Prostate gland (tissue), 2 donors: ENCODE results near the gene ZDHHC11. TPM values are rescaled to one million over a fixed set of nuclear protein-coding genes. Genes with fewer than 3 reads are reported as not detected.
"Not testable (repeated sequence)": the region's sequence is repeated elsewhere in the genome, so short reads cannot be mapped to it uniquely, and the experiment has no call there.

ENCODE experiments used
- DNase-seq: peaks from one replicate; pipeline ENCODE4 v3.0.0-alpha.2; 2019; ENCODE audit warnings: low spot score
- H3K27ac ChIP-seq, 2 donors: fragments of 200-600 bp; sonication (generic); 2 replicates each; pipeline ENCODE4 v1.5.1; 2017 to 2019
- H3K27me3 ChIP-seq: fragments of 200-600 bp; sonication (generic); replicated peaks from 2 replicates; pipeline ENCODE4 v1.5.1; 2019; ENCODE audit not compliant: insufficient read depth
- H3K36me3 ChIP-seq, 2 donors: fragments of 200-600 bp; sonication (generic); 1 replicate in 1 of 2; 2 replicates in 1 of 2; pipeline versions ENCODE4 v1.5.1 to v1.8.1; 2017 to 2019
- H3K4me1 ChIP-seq: fragments of 200-600 bp; sonication (generic); replicated peaks from 2 replicates; pipeline ENCODE4 v1.5.1; 2019
- H3K4me3 ChIP-seq, 2 donors: fragments of 200-600 bp; sonication (generic); 2 replicates each; pipeline ENCODE4 v1.5.1; 2017 to 2019
- H3K9me3 ChIP-seq: fragments of 200-600 bp; sonication (generic); 2 replicates; pipeline ENCODE4 v1.5.1; 2017
- CTCF ChIP-seq, 4 experiments: fragments of 200-600 bp in 2 of 4; fragments of 450-650 bp in 2 of 4; sonication (generic) in 2 of 4; IDR thresholded peaks; 1 replicate in 3 of 4; 2 replicates in 1 of 4; pipeline ENCODE4 v1.5.1; 2016 to 2019; ENCODE audit warnings: antibody characterized with exemption in 4 of 4, mild to moderate bottlenecking in 2 of 4, moderate library complexity in 2 of 4
- POLR2A ChIP-seq: fragments of 450-650 bp; IDR thresholded peaks from one replicate; pipeline ENCODE4 v1.6.1; 2016; ENCODE audit warnings: antibody characterized with exemption, mild to moderate bottlenecking
- POLR2AphosphoS5 ChIP-seq: sonication (generic); formaldehyde crosslinking; IDR thresholded peaks from one replicate; pipeline ENCODE4 v1.6.1; 2017; ENCODE audit warnings: antibody characterized with exemption
- WGBS: methylation state at CpG from one replicate; pipeline ENCODE4 v1.1.5; 2018; 5-methylcytosine and 5-hydroxymethylcytosine counted together
- intact Hi-C: fragments of 100-400 bp; cut with DNase I; formaldehyde crosslinking; loops from one replicate; pipeline ENCODE4 v1.14.2; 2022
- total RNA-seq, 2 donors: library from RNA; depleted of rRNA; stranded (reverse); fragments of >200 nt; gene quantifications; one replicate each; pipeline ENCODE4 v1.1.0, GENCODE V29; 2016

Gene ZDHHC11
- total RNA-seq, 2 donors from 2014 or later, result 1.2 to 9.8 TPM

- DNase-seq, result no peak
- H3K4me3 ChIP-seq, result no peak overlapping the region
- 83% methylated on average over 32 of the region's 32 CpGs for WGBS
- no peaks in the 10 kb centered on the region for H3K9me3 ChIP-seq
- TF ChIP-seq CTCF (IDR thresholded peaks at IDR 0.05) (no peak), POLR2A (no peak), POLR2AphosphoS5 (no peak)
- H3K36me3 ChIP-seq, result no peaks in the 10 kb centered on the region
- intact Hi-C loops, result no loop called here
- no peak overlapping the region for H3K27ac ChIP-seq
- no peaks in the 10 kb centered on the region for H3K27me3 ChIP-seq
- no peaks in the 10 kb centered on the region for H3K4me1 ChIP-seq
Measured at GRCh38 chr5:766666-767431, 83.9 kb downstream of the ZDHHC11 start.

DNA sequence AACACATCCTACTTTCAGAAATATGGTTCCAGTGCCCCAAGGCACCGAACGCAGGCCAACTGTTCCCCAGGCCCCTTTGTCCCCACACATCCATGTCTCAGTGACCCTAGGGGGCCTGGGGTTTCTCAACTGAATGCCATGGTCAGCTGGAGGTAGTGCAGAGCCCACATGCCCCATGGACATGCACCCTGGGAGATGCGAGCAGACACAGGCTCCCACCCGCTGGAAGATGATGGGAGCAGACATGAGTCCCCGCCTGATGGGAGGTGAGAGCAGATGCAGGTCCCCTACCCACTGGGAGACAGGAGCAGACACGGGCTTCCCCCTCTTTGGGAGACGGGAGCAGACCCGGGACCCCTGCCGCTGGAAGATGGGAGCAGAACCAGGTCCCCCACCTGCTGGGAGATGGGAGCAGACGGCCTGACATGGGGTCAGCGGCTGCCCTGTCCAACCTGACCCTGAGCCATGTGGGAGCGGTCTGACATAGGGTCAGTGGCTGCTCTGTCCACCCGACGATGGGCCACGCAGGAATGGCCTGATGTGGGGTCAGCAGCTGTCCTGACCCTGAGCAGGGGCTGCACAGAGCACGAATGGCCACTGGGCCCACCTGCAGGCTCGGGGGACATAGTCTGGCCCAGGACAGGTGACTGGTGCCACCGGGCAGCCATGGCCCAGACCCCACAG is 84.7 kb downstream of the ZDHHC11 start:
- intact Hi-C loops, result no loop called here
- no peak overlapping the region for H3K4me3 ChIP-seq
- no peak overlapping the region for H3K27ac ChIP-seq
- no peaks in the 10 kb centered on the region for H3K36me3 ChIP-seq
- no peaks in the 10 kb centered on the region for H3K9me3 ChIP-seq
- no peaks in the 10 kb centered on the region for H3K4me1 ChIP-seq
- 94% methylated on average over 16 of the region's 18 CpGs for WGBS
- H3K27me3 ChIP-seq, result no peaks in the 10 kb centered on the region
- TF ChIP-seq POLR2A (no peak), POLR2AphosphoS5 (no peak), CTCF (IDR thresholded peaks at IDR 0.05) (no peak)
- DNase-seq, result no peak

- TF ChIP-seq CTCF (IDR thresholded peaks at IDR 0.05) (no peak), POLR2A (no peak), POLR2AphosphoS5 (no peak)
- 94% methylated on average over 30 of the region's 31 CpGs for WGBS
- intact Hi-C loops, result no loop called here
- Histone ChIP-seq H3K27me3 (no peaks in the 10 kb centered on the region), H3K36me3 (no peaks in the 10 kb centered on the region), H3K4me3 (no peak overlapping the region), H3K27ac (no peak overlapping the region), H3K4me1 (no peaks in the 10 kb centered on the region), H3K9me3 (no peaks in the 10 kb centered on the region)
- DNase-seq, result no peak
Measured at GRCh38 chr5:763998-764781, 86.6 kb downstream of the ZDHHC11 start.

- Histone ChIP-seq H3K4me1 (no peaks in the 10 kb centered on the region), H3K27me3 (no peaks in the 10 kb centered on the region), H3K27ac (no peak overlapping the region), H3K36me3 (no peaks in the 10 kb centered on the region), H3K9me3 (no peaks in the 10 kb centered on the region), H3K4me3 (no peak overlapping the region)
- intact Hi-C loops, result no loop called here
- DNase-seq, result no peak
- 91% methylated on average over 5 of the region's 5 CpGs for WGBS
- TF ChIP-seq CTCF (IDR thresholded peaks at IDR 0.05), result no peak
- no peak for TF ChIP-seq POLR2AphosphoS5
- TF ChIP-seq POLR2A, result no peak
Measured at GRCh38 chr5:763397-763796, 87.4 kb downstream of the ZDHHC11 start.

- H3K27me3 ChIP-seq, DNase-seq, intact Hi-C loops, H3K36me3 ChIP-seq, H3K27ac ChIP-seq, H3K9me3 ChIP-seq, H3K4me1 ChIP-seq, H3K4me3 ChIP-seq: not testable (repeated sequence)
- WGBS, result 92% methylated on average over 8 of the region's 8 CpGs
Measured at GRCh38 chr5:762996-763395, 87.8 kb downstream of the ZDHHC11 start.
